H9 (cell line): ENCODE measurements around the gene CLMN. TPM values are rescaled to one million over a fixed set of nuclear protein-coding genes. Genes with fewer than 3 reads are reported as not detected.

ENCODE experiments used
- DNase-seq: peaks from one replicate; pipeline ENCODE4 v3.0.0-alpha.2; 2017
- H2AFZ ChIP-seq: one replicate; pipeline ENCODE4 v1.6.1; 2013; ENCODE audit warnings: mild to moderate bottlenecking, low read length, control low read depth, moderate library complexity
- H2AK5ac ChIP-seq: 2 replicates; pipeline ENCODE4 v1.6.1; 2013; ENCODE audit warnings: low read length, control low read depth, mixed read lengths; ENCODE audit not compliant: insufficient read length
- H2BK120ac ChIP-seq: one replicate; pipeline ENCODE4 v1.6.1; 2013; ENCODE audit warnings: low read depth, mild to moderate bottlenecking, low read length, control low read depth, inconsistent platforms; ENCODE audit not compliant: poor library complexity, severe bottlenecking
- H2BK12ac ChIP-seq: 2 replicates; pipeline ENCODE4 v1.6.1; 2013; ENCODE audit warnings: low read length, control low read depth, mixed read lengths, low read depth; ENCODE audit not compliant: insufficient read length
- H2BK15ac ChIP-seq: 2 replicates; pipeline ENCODE4 v1.6.1; 2013; ENCODE audit warnings: low read depth, low read length, control low read depth
- H2BK20ac ChIP-seq: one replicate; pipeline ENCODE4 v1.6.1; 2013; ENCODE audit warnings: low read depth, mild to moderate bottlenecking, low read length, control low read depth, inconsistent platforms; ENCODE audit not compliant: poor library complexity, severe bottlenecking
- H2BK5ac ChIP-seq: 2 replicates; pipeline ENCODE4 v1.6.1; 2013; ENCODE audit warnings: low read length, control low read depth, mixed read lengths; ENCODE audit not compliant: insufficient read length
- H3K14ac ChIP-seq: 2 replicates; pipeline ENCODE4 v1.6.1; 2013; ENCODE audit warnings: low read length, control low read depth; ENCODE audit not compliant: insufficient read depth
- H3K18ac ChIP-seq: 2 replicates; pipeline ENCODE4 v1.6.1; 2013; ENCODE audit warnings: low read depth, mild to moderate bottlenecking, mixed read lengths, low read length, control low read depth; ENCODE audit not compliant: insufficient read length
- H3K23ac ChIP-seq: 2 replicates; pipeline ENCODE4 v1.6.1; 2013; ENCODE audit warnings: low read length, control low read depth, mixed read lengths, low read depth; ENCODE audit not compliant: insufficient read length
- H3K23me2 ChIP-seq: 2 replicates; pipeline ENCODE4 v1.6.1; 2013; ENCODE audit warnings: low read depth, mild to moderate bottlenecking, mixed read lengths, low read length, control low read depth; ENCODE audit not compliant: insufficient read length, poor library complexity, severe bottlenecking
- H3K27ac ChIP-seq: 2 replicates; pipeline ENCODE4 v1.5.1; 2013; ENCODE audit warnings: low read length, control low read depth, mixed read lengths, low read depth; ENCODE audit not compliant: insufficient read length
- H3K27me3 ChIP-seq: 2 replicates; pipeline ENCODE4 v1.6.1; 2013; ENCODE audit warnings: low read length, control low read depth, inconsistent platforms; ENCODE audit not compliant: insufficient read depth
- H3K4ac ChIP-seq: 2 replicates; pipeline ENCODE4 v1.6.1; 2013; ENCODE audit warnings: low read depth, mild to moderate bottlenecking, control low read depth, inconsistent platforms, low read length, moderate library complexity
- H3K4me1 ChIP-seq: 2 replicates; pipeline ENCODE4 v1.6.1; 2013; ENCODE audit warnings: low read length, control low read depth, inconsistent platforms; ENCODE audit not compliant: insufficient read depth
- H3K4me2 ChIP-seq: 2 replicates; pipeline ENCODE4 v1.6.1; 2013; ENCODE audit warnings: low read length, control low read depth, mixed read lengths; ENCODE audit not compliant: insufficient read length, insufficient read depth
- H3K56ac ChIP-seq: 2 replicates; pipeline ENCODE4 v1.6.1; 2013; ENCODE audit warnings: low read depth, mild to moderate bottlenecking, mixed read lengths, low read length, control low read depth; ENCODE audit not compliant: insufficient read length
- H3K79me1 ChIP-seq: 2 replicates; pipeline ENCODE4 v1.6.1; 2013; ENCODE audit warnings: low read depth, mild to moderate bottlenecking, moderate library complexity, low read length, control low read depth, inconsistent platforms; ENCODE audit not compliant: insufficient read depth, poor library complexity, severe bottlenecking
- H3K79me2 ChIP-seq: 2 replicates; pipeline ENCODE4 v1.6.1; 2013; ENCODE audit warnings: low read length, control low read depth, inconsistent platforms; ENCODE audit not compliant: insufficient read depth
- H3K9ac ChIP-seq: 2 replicates; pipeline ENCODE4 v1.6.1; 2013; ENCODE audit warnings: low read length, control low read depth, mixed read lengths; ENCODE audit not compliant: insufficient read length; ENCODE audit errors: extremely low read depth
- H3K9me3 ChIP-seq: one replicate; pipeline ENCODE4 v1.6.1; 2013; ENCODE audit warnings: low read depth, low read length, inconsistent platforms; ENCODE audit not compliant: control insufficient read depth
- H3T11ph ChIP-seq: one replicate; pipeline ENCODE4 v1.6.1; 2013; ENCODE audit warnings: mild to moderate bottlenecking, low read length, control low read depth, inconsistent platforms
- H4K20me1 ChIP-seq: one replicate; pipeline ENCODE4 v1.6.1; 2013; ENCODE audit not compliant: control insufficient read depth, insufficient read length, insufficient read depth
- H4K5ac ChIP-seq: 2 replicates; pipeline ENCODE4 v1.6.1; 2013; ENCODE audit warnings: low read depth, mild to moderate bottlenecking, mixed read lengths, low read length, control low read depth; ENCODE audit not compliant: insufficient read length
- H4K8ac ChIP-seq: replicated peaks from 2 replicates; pipeline ENCODE4 v1.6.1; 2013; ENCODE audit warnings: low read length, control low read depth, mixed read lengths, low read depth; ENCODE audit not compliant: insufficient read length
- H4K91ac ChIP-seq: 2 replicates; pipeline ENCODE4 v1.6.1; 2013; ENCODE audit warnings: low read depth, mild to moderate bottlenecking, moderate library complexity, mixed read lengths, low read length, control low read depth; ENCODE audit not compliant: insufficient read length
- H3K27ac Mint-ChIP-seq, 3 experiments: 2 replicates in 2 of 3; 3 replicates in 1 of 3; pipeline ENCODE4 v1.8.0; 2020 to 2021; ENCODE audit warnings: mixed read lengths in 3 of 3, mild to moderate bottlenecking in 1 of 3, moderate library complexity in 1 of 3
- H3K27me3 Mint-ChIP-seq: 2 replicates; pipeline ENCODE4 v1.8.0; 2021; ENCODE audit warnings: low read depth, mild to moderate bottlenecking, moderate library complexity, mixed read lengths
- H3K36me3 Mint-ChIP-seq, 3 experiments: 2 replicates in 2 of 3; 3 replicates in 1 of 3; pipeline ENCODE4 v1.8.0; 2020 to 2021; ENCODE audit warnings: low read depth in 3 of 3, mixed read lengths in 3 of 3; ENCODE audit not compliant: insufficient read depth in 1 of 3
- H3K4me1 Mint-ChIP-seq, 2 experiments: 2 replicates each; pipeline ENCODE4 v1.8.0; 2020; ENCODE audit warnings: mixed read lengths in 2 of 2
- H3K4me3 Mint-ChIP-seq, 2 experiments: 2 replicates in 1 of 2; 3 replicates in 1 of 2; pipeline ENCODE4 v1.8.0; 2020 to 2021; ENCODE audit warnings: mild to moderate bottlenecking in 2 of 2, mixed read lengths in 2 of 2, moderate library complexity in 1 of 2
- H3K9me3 Mint-ChIP-seq, 2 experiments: 2 replicates in 1 of 2; 3 replicates in 1 of 2; pipeline ENCODE4 v1.8.0; 2020; ENCODE audit warnings: mild to moderate bottlenecking in 2 of 2, mixed read lengths in 2 of 2, moderate library complexity in 1 of 2
- CTCF ChIP-seq: fragments of 200-600 bp; sonication (generic); conservative IDR thresholded peaks from 3 replicates; pipeline ENCODE4 v1.8.0; 2021; ENCODE audit warnings: antibody characterized with exemption, mild to moderate bottlenecking
- WGBS: extraction: QIAGEN DNeasy Blood & Tissue Kit; methylation state at CpG from one replicate; pipeline ENCODE4 v1.1.7; 2013; ENCODE audit warnings: missing lambda C conversion rate, low lambda C conversion rate, mixed read lengths; ENCODE audit not compliant: insufficient read length; ENCODE audit errors: extremely low coverage; 5-methylcytosine and 5-hydroxymethylcytosine counted together
- total RNA-seq: library from RNA; stranded (reverse); gene quantifications from 2 replicates; pipeline ENCODE4 v1.2.1, GENCODE V29; 2021

CLMN gene
- total RNA-seq, 1 experiment from 2014 or later, result 7.6 TPM

GRCh38 chr14:95273001-95273978 lies 46.4 kb downstream of the CLMN start:
- no peak for DNase-seq
- no peak overlapping the region for H4K91ac ChIP-seq
- peaks cover 3 to 5% of the 10 kb centered on the region in 2 experiments; a peak in 4 of 5 replicates for H3K9me3 Mint-ChIP-seq
- no peaks in the 10 kb centered on the region for H3K27me3 ChIP-seq
- no peak overlapping the region for H2BK12ac ChIP-seq
- H3K56ac ChIP-seq, result no peak overlapping the region
- no peak overlapping the region for H3K27ac ChIP-seq
- no peak overlapping the region for H2AK5ac ChIP-seq
- no peaks in the 10 kb centered on the region; the same call in 1 of the 2 replicates for H3K27me3 Mint-ChIP-seq
- no peak overlapping the region for H2BK15ac ChIP-seq
- no peak overlapping the region for H2AFZ ChIP-seq
- no peak overlapping the region for H3K9ac ChIP-seq
- no peak for TF ChIP-seq CTCF
- no peak overlapping the region for H3K27ac Mint-ChIP-seq
- H3K79me1 ChIP-seq, result no peaks in the 10 kb centered on the region
- no peak overlapping the region for H3K18ac ChIP-seq
- no peak overlapping the region for H2BK20ac ChIP-seq
- H3K4me1 Mint-ChIP-seq, result peaks cover 16 to 22% of the 10 kb centered on the region in 2 experiments
- no peak overlapping the region for H3K23ac ChIP-seq
- no peak overlapping the region for H4K5ac ChIP-seq
- H3K14ac ChIP-seq, result no peak overlapping the region
- no peaks in the 10 kb centered on the region for H3K9me3 ChIP-seq
- H3K4me1 ChIP-seq, result peaks cover 2% of the 10 kb centered on the region; the same call in 1 of the 2 replicates
- H2BK5ac ChIP-seq, result no peak overlapping the region
- no peaks in the 10 kb centered on the region for H3K23me2 ChIP-seq
- no peak overlapping the region for H3K4me3 Mint-ChIP-seq
- no peak overlapping the region for H2BK120ac ChIP-seq
- H4K8ac ChIP-seq, result no peak overlapping the region
- H3K4me2 ChIP-seq, result no peak overlapping the region
- peaks cover 1 to 5% (median 2%) of the 10 kb centered on the region in 3 experiments; a peak in 5 of 7 replicates for H3K36me3 Mint-ChIP-seq
- H3K79me2 ChIP-seq, result no peaks in the 10 kb centered on the region
- H4K20me1 ChIP-seq, result no peaks in the 10 kb centered on the region
- no peak overlapping the region for H3T11ph ChIP-seq
- no CpG with 5 or more reads among the region's 17 CpGs for WGBS
- H3K4ac ChIP-seq, result no peak overlapping the region
